Right cardiac atrium (tissue), 5 donors: ENCODE results near the gene KCTD5. TPM values are rescaled to one million over a fixed set of nuclear protein-coding genes. Genes with fewer than 3 reads are reported as not detected.
A peak's percentile ranks its signal among the peaks of the same experiment; 100 is the strongest.
"Not testable (repeated sequence)": the region's sequence is repeated elsewhere in the genome, so short reads cannot be mapped to it uniquely, and the experiment has no call there.

Experiments used
- ATAC-seq, 2 donors: fragments of 200-7000 bp; cut with Tn5 transposase; one replicate each; pipeline versions ENCODE4 v1.8.0 to v1.9.1; 2020; ENCODE audit warnings: moderate library complexity in 2 of 2, mild to moderate bottlenecking in 1 of 2
- DNase-seq, 3 donors: peaks; one replicate each; pipeline ENCODE4 v3.0.0-alpha.2; 2020
- H3K27ac ChIP-seq: one replicate; pipeline ENCODE4 v1.5.1; 2013; ENCODE audit warnings: mild to moderate bottlenecking, low read length, control low read depth, moderate library complexity
- H3K27me3 ChIP-seq: one replicate; pipeline ENCODE4 v1.6.1; 2013; ENCODE audit not compliant: control insufficient read depth, insufficient read depth
- H3K4me1 ChIP-seq: one replicate; pipeline ENCODE4 v1.6.1; 2013; ENCODE audit warnings: low read length; ENCODE audit not compliant: control insufficient read depth, insufficient read depth
- H3K4me3 ChIP-seq: one replicate; pipeline ENCODE4 v1.5.1; 2013; ENCODE audit warnings: low read length, control low read depth
- H3K9me3 ChIP-seq: one replicate; pipeline ENCODE4 v1.6.1; 2013; ENCODE audit warnings: low read length; ENCODE audit not compliant: control insufficient read depth
- WGBS: extraction: QIAGEN DNeasy Blood & Tissue Kit; methylation state at CpG from one replicate; pipeline ENCODE4 v1.1.7; 2013; 5-methylcytosine and 5-hydroxymethylcytosine counted together
- intact Hi-C, 4 donors: fragments of 100-400 bp; cut with DNase I; formaldehyde crosslinking; loops; one replicate each; pipeline versions ENCODE4 v1.11.0 to v1.14.0; 2022 to 2023
- polyA plus RNA-seq: library from polyadenylated mRNA; stranded (reverse); fragments of 200-250 nt; gene quantifications from one replicate; pipeline ENCODE4 v1.2.3, GENCODE V29; 2013
- total RNA-seq, 4 donors: library from RNA; stranded (reverse); fragmentation: NEBNext Ultra II Directional; extraction: Animal tissue kit (Norgen Biotek cat#: 25700); gene quantifications; one replicate each; pipeline ENCODE4 v1.2.1, GENCODE V29; 2021
- donor health status: healthy with polysubstance abuse.
- donor health status: DM: no; HTN: yes; CAD: no.
- donor health status: DM: no; HTN: no; CAD: no.
- donor health status: DM: no; HTN: yes; CAD: no; lungs with severe emphysema.
- donor health status: DM: yes; HTN: yes; CAD: no.

KCTD5 gene
- total and polyA plus RNA-seq, 5 donors: 10.6 to 13.7 (median 11.7) TPM

DNA sequence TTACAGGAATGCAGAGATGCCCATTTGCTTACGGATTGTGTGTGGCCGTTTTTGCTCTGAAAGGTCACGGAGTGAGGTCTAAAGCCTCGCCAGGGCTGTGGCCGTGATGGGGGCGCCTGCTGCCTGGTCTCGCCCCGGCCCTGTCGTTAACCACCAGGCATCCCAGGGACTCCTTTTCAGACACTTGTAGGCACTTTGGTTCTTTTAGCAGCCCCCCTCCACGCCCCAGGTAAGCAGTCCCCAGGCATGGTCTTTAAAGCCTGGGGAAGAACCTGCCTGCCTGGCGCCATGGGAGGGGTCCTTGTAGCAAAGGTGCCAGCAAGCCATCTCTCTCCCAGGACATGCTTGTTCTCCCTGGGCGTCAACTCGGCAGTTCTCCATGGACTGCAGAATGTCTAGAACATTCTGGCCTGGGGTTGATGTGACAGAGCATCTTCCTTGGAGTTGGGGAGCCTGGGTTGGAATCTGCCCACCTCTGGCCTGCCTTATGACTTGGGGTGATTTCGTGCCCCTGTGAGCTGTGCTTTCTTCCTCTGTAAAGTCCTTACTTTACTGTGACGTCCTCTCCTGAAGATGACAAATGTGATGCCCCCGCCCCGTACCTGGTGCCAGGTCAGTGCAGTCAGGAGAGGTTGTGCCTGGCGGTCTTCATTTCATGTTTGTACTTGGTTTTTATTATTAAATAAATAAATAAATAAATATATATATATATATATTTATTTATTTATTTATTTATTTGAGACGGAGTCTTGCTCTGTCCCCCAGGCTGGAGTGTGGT lies 5.4 kb downstream of the KCTD5 start:
- Histone ChIP-seq H3K4me1 (no peaks in the 10 kb centered on the region), H3K27me3 (no peaks in the 10 kb centered on the region), H3K4me3 (no peak overlapping the region), H3K27ac (no peak overlapping the region), H3K9me3 (no peaks in the 10 kb centered on the region)
- DNase-seq (peak; percentile 6 to 41 (median 40)), ATAC-seq (no peak)
- intact Hi-C loops: no loop called here
- 88% methylated on average over 19 of the region's 19 CpGs for WGBS

DNA sequence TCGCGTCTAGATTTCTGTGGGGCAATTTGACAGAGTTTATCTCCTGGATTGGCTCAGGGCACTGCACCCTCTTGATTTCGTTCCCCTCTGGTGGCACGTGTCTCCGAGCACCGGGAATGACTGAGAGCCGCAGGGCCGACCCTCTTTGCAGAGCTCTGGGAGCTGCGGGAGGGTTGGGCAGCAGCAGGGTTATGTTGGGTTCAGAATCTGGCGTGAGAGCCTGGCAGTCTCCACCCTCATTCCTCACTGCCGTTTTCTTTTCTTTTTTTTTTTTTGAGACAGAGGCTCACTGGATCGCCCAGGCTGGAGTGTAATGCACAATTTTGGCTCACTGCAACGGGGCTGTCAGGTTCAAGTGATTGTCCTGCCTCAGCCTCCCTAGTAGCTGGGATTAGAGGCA lies 7.1 kb downstream of the KCTD5 start:
- ATAC-seq, H3K4me3 ChIP-seq, H3K4me1 ChIP-seq, H3K27me3 ChIP-seq, H3K9me3 ChIP-seq, DNase-seq, H3K27ac ChIP-seq, intact Hi-C loops: not testable (repeated sequence)
- WGBS: 33% methylated on average over 4 of the region's 13 CpGs

DNA sequence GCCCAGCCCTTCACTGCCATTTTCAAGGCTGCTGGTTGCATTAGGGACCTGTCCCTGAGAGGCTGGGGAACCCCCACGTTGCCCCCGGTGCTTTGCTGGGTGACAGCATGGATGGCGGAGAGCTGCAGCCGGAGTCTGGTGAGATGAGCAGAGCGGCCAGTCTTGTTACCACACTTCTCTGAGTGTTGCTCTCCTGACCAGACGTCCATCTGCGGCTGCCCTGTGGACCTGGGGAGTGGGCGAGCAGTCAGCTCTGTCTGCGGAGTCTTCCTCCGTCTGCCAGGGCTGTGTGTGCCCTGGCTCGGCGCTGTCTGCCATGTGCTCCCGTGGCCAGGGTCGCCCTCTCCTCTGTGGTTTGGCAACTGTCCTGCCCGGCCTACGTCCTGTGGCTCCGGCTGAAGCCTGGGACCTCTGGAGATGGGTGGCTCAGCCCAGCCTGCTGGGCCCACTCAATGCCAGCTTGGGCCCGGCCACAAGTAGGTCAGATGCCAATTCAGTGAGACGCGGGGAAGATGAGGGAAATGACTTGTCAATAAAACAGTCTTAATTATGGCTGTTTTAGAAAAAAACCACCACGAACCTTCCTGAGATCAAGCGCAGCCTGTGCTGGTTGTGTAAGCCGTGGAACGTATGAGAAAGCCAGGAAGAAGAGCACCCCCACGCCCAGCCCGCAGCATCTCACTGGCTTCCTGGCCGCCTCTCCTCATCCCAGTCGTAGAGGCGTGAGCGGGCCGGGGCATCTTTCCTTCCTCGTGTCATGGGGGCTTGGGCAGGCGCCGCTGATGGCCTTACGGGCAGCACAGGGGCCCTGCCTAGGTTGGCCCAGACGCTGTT lies 7.9 kb downstream of the KCTD5 start:
- intact Hi-C loops: no loop called here
- Histone ChIP-seq H3K4me3 (no peak overlapping the region), H3K9me3 (no peaks in the 10 kb centered on the region), H3K4me1 (no peaks in the 10 kb centered on the region), H3K27me3 (no peaks in the 10 kb centered on the region), H3K27ac (no peak overlapping the region)
- WGBS: 82% methylated on average over 36 of the region's 36 CpGs
- ATAC-seq: no peak
- peak; percentile 17 to 44 (median 42) for DNase-seq

DNA sequence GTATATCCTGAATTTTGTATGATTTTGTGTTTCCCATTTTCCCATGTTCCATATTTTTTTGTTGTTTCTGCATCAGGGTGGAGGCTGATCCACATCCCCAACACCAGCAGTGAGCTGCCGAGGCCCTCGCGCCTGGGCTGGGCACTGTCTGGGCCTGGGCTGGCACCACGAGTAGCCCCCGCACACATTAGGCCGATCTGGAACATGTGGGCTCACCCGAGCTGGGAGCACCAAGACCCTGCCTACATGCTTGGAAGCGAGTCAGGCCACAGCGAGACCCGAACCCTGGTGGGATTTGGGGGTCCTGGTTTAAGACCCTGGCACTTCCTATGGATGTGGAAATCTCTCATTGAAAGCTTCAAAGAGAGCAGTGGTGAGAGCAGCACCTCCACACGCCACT lies 8.5 kb downstream of the KCTD5 start:
- ATAC-seq (no peak), DNase-seq (peak; percentile 6 to 46 (median 30))
- 95% methylated on average over 11 of the region's 11 CpGs for WGBS
- intact Hi-C loops: no loop called here
- Histone ChIP-seq H3K27me3 (no peaks in the 10 kb centered on the region), H3K4me3 (no peak overlapping the region), H3K4me1 (no peaks in the 10 kb centered on the region), H3K9me3 (no peaks in the 10 kb centered on the region), H3K27ac (no peak overlapping the region)

DNA sequence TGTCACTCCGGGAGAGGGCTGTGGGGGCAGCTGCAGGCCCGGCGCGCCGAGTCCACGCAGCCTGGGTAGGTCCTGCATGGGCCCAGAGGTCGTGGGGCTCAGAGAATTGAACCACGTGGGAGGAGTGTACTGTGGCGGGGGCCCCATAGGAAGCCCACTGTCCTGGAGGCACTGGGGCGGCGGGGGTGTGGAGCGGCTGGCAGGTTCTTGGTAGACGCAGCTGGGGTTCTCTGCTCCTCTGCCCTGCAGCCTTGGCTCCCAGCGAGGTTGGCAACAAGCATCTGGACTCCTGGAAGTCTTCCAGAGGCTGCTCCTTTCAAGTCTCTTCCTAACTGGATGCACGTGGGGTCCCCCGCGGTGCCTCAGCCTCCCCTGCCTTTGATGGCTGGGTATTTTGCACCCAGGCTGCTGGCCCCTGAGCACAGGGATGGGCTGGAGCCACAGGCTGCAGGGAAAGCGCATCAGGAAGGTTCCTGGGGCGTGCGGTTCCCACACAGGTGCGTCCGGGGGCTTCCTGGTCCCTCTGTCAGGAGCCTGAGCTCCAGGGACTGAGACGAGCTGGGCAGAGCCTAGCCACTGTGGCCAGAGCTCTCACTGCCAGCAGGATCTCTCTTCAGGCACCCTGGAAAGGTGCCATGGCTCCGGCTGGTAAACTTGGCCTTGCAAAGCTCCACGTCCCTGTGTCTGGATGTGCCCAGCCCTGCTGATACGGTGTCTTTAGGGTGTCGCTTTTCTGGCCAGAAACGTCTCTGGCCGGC lies 9.3 kb downstream of the KCTD5 start:
- Histone ChIP-seq H3K27ac (peak overlapping the region; percentile 87), H3K4me3 (no peak overlapping the region), H3K27me3 (no peaks in the 10 kb centered on the region), H3K4me1 (no peaks in the 10 kb centered on the region), H3K9me3 (no peaks in the 10 kb centered on the region)
- WGBS: 75% methylated on average over 29 of the region's 29 CpGs
- intact Hi-C loops: no loop called here
- DNase-seq: peak; percentile 50 to 76 (median 68)
- ATAC-seq: peak; percentile 23 to 32

DNA sequence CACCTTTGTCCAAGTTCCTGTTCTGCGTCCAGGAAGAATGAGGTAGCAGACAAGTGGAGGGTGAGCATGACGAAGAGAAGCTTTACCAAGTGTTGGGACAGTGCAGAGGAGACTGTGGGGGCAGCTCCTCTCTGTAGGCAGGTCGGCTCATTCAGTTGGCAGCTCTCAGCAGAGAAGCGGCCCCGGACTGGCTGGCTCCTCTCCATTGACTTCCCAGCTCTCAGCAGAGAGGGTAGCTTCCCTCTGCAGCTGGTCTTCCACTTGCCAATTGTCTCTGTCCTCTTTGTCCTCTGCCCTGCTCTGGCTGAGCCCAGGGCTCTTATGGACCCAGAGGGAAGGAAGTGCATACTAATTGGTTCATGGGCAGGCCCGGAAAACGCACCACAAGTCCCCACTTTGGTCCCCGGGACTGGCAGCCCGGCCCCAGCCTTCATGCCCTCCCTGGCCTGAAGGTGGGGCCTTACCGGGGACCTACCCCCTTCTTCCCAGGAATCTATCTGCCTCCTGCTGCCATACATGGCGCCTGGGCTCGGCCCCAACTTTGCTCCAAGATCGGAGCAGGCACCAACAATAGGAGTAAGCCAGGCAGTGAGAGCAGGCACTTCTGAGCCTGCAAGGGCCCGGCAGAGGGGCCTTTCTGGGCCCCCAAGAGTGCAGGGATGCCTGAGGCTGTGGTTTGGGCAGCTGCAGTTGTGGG lies 10.1 kb downstream of the KCTD5 start:
- no peaks in the 10 kb centered on the region for H3K9me3 ChIP-seq
- intact Hi-C loops: no loop called here
- ATAC-seq (peak; percentile 61 to 74), DNase-seq (peak in 2 of 3 donors; percentile 74 to 78)
- H3K4me1 ChIP-seq: no peaks in the 10 kb centered on the region
- peak overlapping the region; percentile 87 for H3K27ac ChIP-seq
- no peak overlapping the region for H3K4me3 ChIP-seq
- WGBS: 55% methylated on average over 14 of the region's 14 CpGs
- no peaks in the 10 kb centered on the region for H3K27me3 ChIP-seq

DNA sequence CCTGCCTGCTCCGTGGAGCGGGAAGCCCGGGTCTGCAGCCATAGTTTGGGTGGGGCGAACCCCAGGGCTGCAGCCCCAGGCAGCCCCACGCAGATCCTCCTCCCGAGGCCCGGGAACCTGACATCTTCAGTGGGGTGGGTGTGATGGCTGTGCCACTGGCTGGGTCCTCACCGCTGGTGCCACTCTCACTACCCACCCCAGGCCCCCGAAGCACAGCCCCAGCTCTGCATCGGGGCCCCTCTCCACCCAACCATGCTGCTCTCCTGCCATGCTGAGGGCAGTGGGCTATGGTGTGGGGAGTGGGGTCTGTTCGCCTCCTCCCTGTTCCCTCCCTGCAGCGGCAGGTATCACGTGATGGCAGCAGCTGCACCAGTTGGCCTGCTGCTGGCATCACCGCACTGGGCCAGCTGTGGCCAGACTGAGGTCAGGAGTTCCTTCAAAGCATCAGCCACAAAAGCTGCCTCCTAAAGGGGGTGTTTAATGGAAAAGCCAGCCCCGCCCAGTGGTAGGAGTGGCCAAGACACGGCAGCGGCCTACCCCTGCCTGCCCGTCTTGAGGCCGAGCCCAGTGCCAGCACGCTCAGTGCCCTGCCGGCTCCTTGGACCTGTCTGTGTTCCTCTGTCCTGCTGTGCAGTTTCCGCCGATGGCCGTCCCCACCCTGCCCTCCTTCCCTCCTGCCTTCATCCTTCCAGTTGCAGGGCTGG lies 10.8 kb downstream of the KCTD5 start:
- DNase-seq (peak in 2 of 3 donors; percentile 62 to 63), ATAC-seq (peak in 1 of 2 donors; percentile 1)
- WGBS: 82% methylated on average over 24 of the region's 24 CpGs
- Histone ChIP-seq H3K4me1 (no peaks in the 10 kb centered on the region), H3K9me3 (no peaks in the 10 kb centered on the region), H3K27ac (peak overlapping the region; percentile 87), H3K27me3 (no peaks in the 10 kb centered on the region), H3K4me3 (no peak overlapping the region)
- intact Hi-C loops: no loop called here

DNA sequence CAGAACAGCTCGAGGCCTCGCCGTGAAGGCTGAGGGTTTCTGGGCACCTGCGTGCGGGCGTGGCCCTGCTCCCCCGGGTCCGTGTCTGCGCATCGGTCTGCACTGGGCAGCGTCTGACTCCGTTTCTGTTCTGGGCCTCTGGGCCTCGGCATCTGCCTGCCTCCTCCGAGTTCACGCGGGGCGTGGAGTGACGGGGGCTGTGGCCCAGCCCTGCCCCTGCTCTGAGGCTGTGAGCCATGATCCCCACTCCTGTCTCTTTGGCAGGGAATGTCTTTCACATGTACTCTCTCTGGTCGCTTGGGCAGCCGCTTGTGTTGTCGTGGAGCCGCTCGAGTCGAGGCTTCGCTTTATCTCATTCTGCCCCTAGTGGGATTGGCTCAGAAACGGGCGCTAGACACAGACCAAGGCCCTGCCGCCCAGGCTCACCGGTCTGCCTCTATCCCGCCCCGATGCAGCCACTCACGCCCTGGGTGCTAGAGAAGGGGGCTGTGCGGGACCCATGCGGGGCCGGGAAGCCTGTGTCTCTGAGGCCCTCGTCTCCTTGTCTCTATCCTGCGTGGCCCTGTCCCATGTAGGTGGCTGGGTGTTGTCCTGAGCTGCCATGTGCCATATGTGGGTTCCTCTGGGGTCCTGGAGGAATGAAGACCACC lies 14.4 kb downstream of the KCTD5 start:
- intact Hi-C loops, ATAC-seq, H3K4me3 ChIP-seq, H3K9me3 ChIP-seq, H3K27me3 ChIP-seq, H3K4me1 ChIP-seq, H3K27ac ChIP-seq: not testable (repeated sequence)
- DNase-seq: peak in 1 of 3 donors; percentile 21
- 92% methylated on average over 31 of the region's 37 CpGs for WGBS

DNA sequence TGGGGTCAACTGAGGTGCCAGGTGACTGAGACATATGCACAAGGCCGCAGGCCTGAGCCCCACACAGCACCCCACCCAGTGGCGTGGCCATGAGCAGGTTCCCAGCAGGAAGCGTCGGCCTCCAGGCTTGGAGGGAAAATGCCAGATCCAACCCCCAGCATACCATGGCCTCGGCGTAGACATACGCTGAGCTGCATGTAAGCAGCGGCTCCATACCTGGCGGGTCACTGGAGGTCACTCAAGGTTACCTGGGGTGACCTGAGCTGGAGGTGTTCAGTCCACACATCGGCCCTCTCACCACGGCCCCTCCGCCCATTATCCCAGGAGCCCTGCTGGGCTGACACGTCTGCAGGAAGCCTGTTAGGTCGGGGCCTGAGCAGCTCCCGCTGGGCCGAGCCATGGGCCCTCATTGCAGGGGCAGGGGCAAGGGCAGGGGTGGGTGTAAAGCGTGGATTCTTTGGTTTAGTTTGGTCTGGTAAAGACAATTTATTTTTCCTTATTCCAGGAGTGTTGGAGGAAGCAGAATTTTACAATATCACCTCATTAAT lies 15.2 kb downstream of the KCTD5 start:
- no peaks in the 10 kb centered on the region for H3K27me3 ChIP-seq
- no peaks in the 10 kb centered on the region for H3K9me3 ChIP-seq
- 88% methylated on average over 17 of the region's 17 CpGs for WGBS
- H3K27ac ChIP-seq: no peak overlapping the region
- H3K4me1 ChIP-seq: no peaks in the 10 kb centered on the region
- no peak overlapping the region for H3K4me3 ChIP-seq
- intact Hi-C loops: no loop called here
- DNase-seq (peak in 1 of 3 donors; percentile 22), ATAC-seq (no peak)
